ENCODE measurements around the gene MFSD2A.
"Not testable (repeated sequence)": the region's sequence is repeated elsewhere in the genome, so short reads cannot be mapped to it uniquely, and the experiment has no call there.

MFSD2A gene

GRCh38 chr1:39969531-39970270 is 14.8 kb downstream of the MFSD2A start:
- DNase-seq, result no peak

DNA sequence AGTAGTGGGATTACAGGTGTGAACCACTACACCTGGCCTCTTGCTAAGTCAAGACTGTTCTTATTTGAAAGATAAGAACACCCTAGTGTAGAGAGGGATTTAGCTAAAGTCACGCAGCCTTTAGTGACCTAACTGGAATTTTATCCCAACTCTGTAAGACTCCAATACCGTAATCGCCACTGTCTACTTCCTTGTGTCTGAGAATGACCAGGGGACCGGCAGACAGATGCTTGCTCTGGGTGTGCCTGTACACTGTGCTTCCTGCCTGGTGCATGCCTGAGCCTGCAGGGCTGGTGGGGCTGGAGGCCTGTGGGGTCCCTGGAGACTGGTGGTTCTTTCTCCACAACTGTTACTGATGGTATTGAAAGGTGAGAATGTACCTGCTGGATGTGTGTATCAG is 15.3 kb downstream of the MFSD2A start:
- no peak for DNase-seq

GRCh38 chr1:39971138-39971537 is 16.2 kb downstream of the MFSD2A start:
- no peak for DNase-seq

DNA sequence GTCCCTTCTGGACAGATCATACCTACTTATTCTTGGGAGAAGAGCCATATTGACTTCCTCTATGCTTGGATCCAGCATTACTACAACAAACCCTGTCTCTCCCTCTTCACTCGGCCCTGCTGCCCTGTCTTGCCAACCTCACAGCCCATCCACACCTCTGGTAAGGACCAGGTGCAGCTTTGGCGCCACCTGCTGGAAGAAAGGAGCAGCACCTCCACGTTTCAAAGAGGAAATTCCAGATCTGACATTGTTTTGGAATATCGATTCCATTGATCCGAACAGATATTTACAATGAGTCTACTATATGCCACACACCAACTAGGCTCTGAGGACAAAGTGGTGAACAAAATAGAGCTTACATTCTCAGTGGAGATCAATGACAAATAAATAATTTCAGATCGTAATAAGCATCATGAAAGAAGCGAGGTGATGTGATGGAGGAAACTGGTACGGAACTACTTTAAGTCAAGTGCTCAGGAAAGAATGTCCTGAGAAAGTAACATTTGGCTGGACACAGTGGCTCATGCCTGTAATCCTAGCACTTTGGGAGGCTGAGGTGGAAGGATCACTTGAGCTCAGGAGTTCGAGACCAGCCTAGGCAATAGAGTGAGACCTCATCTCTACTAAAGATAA is 18.7 kb downstream of the MFSD2A start:
- DNase-seq, result peak; percentile 84

- DNase-seq, result no peak
Observed at GRCh38 chr1:39976732-39977131, 21.8 kb downstream of the MFSD2A start.

DNA sequence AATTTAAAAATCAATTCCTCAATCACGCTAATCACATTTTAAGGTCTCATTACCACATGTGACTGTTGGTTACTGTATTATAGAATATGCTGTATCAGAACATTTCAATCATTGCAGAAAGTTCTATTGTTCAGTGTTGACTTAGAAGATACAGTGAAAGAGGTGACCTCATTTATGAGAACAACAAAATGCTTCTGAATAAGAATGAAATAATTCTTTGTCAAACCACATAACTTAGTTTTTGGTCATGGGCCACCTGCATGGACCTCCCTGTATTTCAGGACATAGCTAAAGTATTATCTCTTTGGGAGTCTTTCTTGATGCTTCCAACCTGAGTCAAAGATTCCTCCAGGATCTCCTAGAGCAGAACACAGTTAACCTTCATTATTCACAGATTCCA is 22.3 kb downstream of the MFSD2A start:
- no peak for DNase-seq

GRCh38 chr1:39979654-39980053 is 24.7 kb downstream of the MFSD2A start:
- DNase-seq, result no peak

DNA sequence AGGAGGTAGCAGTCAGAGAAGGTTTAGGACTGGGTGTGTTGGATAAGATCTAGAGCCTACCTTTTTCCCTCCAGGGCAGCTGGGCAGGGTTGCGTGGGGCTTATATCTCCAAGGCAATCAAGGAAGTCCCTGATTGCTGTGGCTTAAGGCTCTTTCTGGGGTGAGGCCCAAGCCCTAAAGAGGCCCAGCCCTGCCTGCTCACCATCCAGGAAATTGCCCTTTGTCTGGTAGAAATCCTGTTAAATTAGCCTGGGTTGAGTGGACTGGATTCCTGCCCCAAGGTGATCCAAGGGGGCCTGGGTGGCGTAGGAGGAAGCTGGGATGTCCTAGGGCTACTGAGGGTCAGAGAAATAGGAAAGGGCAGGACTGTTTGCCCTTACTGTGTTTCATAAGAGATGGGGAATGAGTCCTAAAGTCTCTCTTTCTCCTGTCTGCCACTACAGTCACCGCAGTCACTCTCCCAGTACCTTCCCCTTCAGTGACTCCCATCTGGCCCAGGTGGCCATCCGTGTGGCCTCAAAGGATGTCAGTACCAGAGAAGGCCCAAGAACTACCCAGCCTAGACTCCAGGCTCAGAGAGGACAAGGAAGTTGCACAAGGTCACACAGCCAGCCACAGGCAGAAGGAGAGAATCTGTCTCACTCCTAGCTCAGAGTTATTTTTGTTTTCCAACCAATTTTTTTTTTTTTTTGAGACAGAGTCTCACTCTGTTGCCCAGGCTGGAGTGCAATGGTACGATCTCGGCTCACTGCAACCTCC is 25.8 kb downstream of the MFSD2A start:
- DNase-seq, result peak; percentile 40

- no peak for DNase-seq
Observed at GRCh38 chr1:39981385-39981784, 26.4 kb downstream of the MFSD2A start.

GRCh38 chr1:39981945-39982344 is 27.0 kb downstream of the MFSD2A start:
- no peak for DNase-seq

- DNase-seq, result not testable (repeated sequence)
Observed at GRCh38 chr1:39984480-39984879, 29.5 kb downstream of the MFSD2A start.

DNA sequence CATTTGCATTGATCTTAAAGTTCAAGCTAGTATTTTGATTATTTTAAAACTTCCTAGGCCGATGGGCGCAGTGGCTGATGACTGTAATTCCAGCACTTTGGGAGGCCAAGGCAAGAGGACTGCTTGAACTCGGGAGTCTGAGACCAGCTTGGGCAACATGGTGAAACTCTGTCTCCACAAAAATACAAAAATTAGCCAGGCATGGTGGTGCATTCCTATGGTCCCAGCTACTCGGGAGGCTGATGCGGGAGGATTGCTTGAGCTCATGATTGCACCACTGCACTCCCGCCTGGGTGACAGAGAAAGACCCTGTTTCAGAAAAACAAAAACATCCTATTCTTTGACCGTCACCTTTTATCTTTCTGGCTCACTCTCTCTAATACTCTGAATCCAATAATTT is 30.0 kb downstream of the MFSD2A start:
- no peak for DNase-seq

DNA sequence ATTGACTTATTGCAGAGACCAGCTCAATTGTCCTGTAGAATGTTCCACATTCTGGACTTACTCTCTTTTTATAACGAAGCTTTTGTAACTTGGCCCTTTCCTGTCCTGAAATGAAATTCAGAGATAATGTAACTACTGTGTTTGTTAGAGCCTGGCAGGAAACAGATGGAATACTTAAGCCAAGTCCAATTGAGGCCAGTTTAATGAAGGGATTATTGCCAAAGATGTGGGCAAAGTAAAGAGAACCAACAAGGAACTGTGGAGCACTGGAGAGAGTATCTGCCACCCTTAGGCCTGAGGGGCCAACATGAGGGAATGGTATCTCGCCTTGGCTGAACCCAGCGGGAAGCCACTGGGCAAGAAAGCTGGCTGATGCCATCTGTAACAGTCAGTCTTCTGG is 32.9 kb downstream of the MFSD2A start:
- DNase-seq, result no peak

DNA sequence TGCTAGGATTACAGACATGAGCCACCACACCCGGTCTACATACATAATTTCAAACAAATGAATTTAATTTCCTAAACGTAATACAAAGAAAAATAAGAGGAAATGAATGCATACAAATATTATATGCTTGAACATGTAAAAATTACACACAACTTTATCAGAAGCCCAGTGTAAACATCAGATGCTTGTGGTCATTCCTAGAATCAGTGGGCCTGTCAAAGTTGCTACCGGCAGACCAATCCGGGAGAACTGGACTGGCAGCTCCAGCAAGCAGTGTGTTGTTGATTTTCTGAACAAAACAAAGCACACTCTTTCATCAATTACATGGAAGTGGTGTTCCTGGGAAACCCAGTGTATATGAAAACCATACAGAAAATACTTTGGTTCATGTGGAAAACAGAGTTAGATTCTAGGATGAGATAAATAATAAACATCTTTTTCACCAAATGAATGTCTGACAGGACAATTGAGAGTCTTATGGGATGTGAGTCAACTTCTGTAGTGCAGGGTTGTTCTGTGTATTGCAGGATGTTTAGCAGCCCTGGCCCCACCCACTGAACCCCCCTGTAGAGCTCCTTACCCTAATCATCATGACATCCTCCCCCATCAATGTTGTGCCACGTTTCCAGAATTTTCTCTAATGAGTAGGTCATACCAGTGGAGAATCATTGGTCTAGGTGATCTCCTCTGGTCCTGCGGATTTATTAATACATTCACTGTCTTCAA is 33.8 kb downstream of the MFSD2A start:
- DNase-seq, result no peak

DNA sequence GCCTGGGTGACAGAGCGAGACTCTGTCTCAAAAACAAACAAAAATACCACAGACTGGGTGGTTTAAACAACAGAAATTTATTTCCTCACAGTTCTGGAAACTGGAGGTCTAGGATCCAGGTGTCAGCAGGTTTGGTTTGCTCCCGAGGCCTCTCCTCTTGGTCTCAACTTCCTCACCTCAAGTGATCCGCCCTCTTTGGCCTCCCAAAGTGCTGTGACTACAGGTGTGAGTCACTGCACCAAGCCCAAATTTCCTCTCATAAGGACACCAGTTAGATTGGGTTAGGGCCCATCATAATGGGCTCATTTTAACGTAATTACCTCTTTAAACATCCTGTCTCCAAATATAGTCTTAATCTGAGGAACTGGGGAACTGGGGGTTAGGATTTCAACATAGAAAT is 35.5 kb downstream of the MFSD2A start:
- no peak for DNase-seq

GRCh38 chr1:39992234-39992633 is 37.3 kb downstream of the MFSD2A start:
- DNase-seq, result no peak

DNA sequence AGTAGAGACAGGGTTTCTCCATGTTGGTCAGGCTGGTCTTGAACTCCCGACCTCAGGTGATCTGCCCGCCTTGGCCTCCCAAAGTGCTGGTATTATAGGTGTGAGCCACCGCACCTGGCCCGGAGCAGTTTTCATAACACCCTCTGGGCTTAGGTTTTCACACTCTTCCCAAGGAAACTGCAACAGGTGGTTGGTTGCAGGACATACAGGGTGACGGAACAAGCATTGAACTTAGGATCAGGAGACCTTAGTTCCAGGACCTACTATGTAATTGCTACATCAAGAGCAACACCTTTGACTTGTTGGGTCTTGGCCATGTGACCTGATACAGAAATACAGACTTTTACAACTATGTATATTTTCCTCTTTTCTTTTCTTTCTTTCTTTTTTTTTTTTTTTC is 37.9 kb downstream of the MFSD2A start:
- no peak for DNase-seq

GRCh38 chr1:39995973-39996393 is 41.0 kb downstream of the MFSD2A start:
- no peak for DNase-seq

GRCh38 chr1:39996396-39997004 is 41.6 kb downstream of the MFSD2A start:
- DNase-seq, result no peak

DNA sequence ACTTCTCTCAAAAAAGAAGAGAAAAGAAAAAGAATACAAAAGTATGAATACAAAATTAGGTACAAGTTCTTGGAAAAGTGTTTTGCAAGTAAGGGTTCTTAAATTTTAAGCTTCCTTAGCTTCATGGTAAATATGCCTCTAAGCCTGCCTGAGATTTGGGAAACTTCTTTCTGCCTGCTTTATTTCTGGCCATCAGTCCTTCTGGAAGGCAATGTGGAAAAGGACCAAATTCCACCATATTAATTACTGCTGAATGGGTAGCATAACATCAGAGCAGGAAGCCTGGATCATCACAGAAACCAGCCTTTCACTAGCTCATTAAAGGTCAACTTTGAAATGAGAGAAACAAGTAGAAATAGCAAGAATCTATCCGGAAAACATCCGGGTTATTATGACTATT is 46.5 kb downstream of the MFSD2A start:
- no peak for DNase-seq

DNA sequence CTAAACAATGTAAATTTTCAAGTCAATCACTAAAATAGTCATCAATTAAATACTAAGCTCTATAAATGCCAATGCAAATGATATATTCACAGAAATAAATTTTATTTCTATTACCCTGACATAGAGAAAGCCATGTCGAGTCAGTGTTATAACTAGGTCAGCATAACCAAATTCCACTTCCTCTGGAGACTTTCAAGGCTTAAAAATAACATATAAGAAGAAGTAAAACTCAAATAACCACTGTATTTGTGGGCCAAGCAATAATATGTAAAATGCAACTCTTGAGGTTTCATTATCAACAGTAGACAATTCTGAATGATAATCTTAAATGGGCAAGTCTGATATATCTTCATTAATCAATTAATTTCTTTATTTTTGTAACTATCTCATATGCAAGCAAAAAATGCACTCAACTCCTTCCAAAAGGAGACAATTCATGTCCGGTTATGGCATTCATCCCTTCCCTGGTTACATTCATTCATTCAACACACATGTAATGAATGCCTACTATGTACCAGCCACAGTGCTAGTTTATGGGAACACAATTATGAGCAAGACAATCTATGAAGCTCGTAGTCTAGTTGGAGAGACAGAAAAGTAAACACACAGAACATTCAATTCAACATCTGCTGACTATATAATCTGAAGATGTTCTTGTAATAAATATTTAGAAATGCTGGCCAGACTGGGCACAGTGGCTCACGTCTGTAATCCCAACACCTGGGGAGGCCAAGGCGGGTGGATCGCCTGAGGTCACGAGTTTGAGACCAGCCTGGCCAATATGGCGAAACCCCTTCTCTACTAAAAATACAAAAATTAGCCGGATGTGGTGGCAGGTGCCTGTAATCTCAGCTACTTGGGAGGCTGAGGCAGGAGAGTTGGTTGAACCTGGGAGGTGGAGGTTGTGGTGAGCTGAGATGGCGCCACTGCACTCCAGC is 48.5 kb downstream of the MFSD2A start:
- DNase-seq, result no peak

- no peak for DNase-seq
Observed at GRCh38 chr1:40004857-40005256, 49.9 kb downstream of the MFSD2A start.
